ENCODE data around the gene RUFY4.

DNA sequence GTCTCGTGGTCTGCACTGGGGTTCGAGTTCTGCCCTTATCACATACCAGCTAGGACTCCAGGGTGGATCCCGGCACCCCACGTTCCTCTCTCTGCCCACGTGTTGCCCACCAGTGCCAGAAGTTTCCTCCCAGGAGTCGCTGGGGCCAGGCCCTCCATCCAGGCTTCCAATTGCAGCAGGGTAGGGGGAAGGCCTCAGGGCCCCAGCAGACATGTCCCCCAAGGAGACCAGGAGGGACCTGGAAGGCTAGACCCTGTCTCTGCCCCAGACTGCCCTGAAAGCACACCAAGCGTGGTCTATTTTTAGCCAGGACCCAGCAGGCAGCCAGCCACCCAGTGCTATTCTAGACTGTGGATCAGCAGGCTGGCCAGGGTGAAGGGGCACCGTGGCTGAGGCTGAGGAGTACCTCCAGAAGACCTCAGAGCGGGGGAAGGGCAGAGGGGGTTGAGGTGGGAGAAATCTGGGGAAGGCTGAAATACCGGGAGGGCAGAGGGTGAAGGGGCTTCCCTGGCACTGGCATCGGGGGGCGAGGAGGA lies 47.4 kb upstream of the RUFY4 start:
- TF ChIP-seq, protein P1, sequence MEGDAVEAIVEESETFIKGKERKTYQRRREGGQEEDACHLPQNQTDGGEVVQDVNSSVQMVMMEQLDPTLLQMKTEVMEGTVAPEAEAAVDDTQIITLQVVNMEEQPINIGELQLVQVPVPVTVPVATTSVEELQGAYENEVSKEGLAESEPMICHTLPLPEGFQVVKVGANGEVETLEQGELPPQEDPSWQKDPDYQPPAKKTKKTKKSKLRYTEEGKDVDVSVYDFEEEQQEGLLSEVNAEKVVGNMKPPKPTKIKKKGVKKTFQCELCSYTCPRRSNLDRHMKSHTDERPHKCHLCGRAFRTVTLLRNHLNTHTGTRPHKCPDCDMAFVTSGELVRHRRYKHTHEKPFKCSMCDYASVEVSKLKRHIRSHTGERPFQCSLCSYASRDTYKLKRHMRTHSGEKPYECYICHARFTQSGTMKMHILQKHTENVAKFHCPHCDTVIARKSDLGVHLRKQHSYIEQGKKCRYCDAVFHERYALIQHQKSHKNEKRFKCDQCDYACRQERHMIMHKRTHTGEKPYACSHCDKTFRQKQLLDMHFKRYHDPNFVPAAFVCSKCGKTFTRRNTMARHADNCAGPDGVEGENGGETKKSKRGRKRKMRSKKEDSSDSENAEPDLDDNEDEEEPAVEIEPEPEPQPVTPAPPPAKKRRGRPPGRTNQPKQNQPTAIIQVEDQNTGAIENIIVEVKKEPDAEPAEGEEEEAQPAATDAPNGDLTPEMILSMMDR (IDR thresholded peaks at IDR 0.05; ENCODE audit: insufficient read depth, low read depth, low read length), result no peak
- TF ChIP-seq EZH2 (IDR thresholded peaks at IDR 0.05; ENCODE audit: insufficient read depth, low read length), result no peak

All from astrocyte (in vitro differentiated cells and primary cell).